Panc1 (cell line): ENCODE data around the gene ASB2. TPM values are rescaled to one million over a fixed set of nuclear protein-coding genes. Genes with fewer than 3 reads are reported as not detected.

Experiments used
- ATAC-seq: fragments of 200-7000 bp; cut with Tn5 transposase; 2 replicates; pipeline ENCODE4 v1.9.1; 2020; ENCODE audit warnings: mild to moderate bottlenecking, moderate library complexity
- BruUV-seq: library from RNA; stranded (reverse); fragments of 400-500 nt; replicated peaks from 2 replicates; lab custom pipeline; 2021; lab: Mats Ljungman, UMichigan
- CTCF ChIA-PET: fragments of 300-600 bp; sonication (Branson Sonifier 250); formaldehyde crosslinking; loops from one replicate; lab custom pipeline; 2022; ENCODE audit warnings: antibody characterized with exemption; lab: Charles Lee
- POLR2A ChIA-PET: fragments of 300-600 bp; sonication (Branson Sonifier 250); formaldehyde crosslinking; loops from one replicate; lab custom pipeline; 2022; ENCODE audit warnings: antibody characterized with exemption; lab: Charles Lee
- DNase-seq: peaks from one replicate; pipeline ENCODE4 v3.0.0-alpha.2; 2010; ENCODE audit warnings: low read depth, low spot score
- H3K27ac ChIP-seq: 2 replicates; pipeline ENCODE4 v1.5.1; 2011; ENCODE audit warnings: mild to moderate bottlenecking, low read length, inconsistent platforms
- H3K27me3 ChIP-seq: fragments of 200-500 bp; sonication (Bioruptor generic); 2 replicates; pipeline ENCODE4 v1.6.0; 2014; ENCODE audit warnings: low read length, inconsistent platforms; ENCODE audit not compliant: control insufficient read depth, insufficient read depth
- H3K36me3 ChIP-seq: fragments of 200-500 bp; sonication (Bioruptor generic); 2 replicates; pipeline ENCODE4 v1.5.1; 2014; ENCODE audit warnings: inconsistent platforms, mild to moderate bottlenecking, low read length, moderate library complexity; ENCODE audit not compliant: control insufficient read depth, insufficient read depth
- H3K4me1 ChIP-seq: 2 replicates; pipeline ENCODE4 v1.5.1; 2011; ENCODE audit warnings: inconsistent platforms, mild to moderate bottlenecking, low read length, moderate library complexity; ENCODE audit not compliant: control insufficient read depth, insufficient read depth
- H3K4me3 ChIP-seq, 2 experiments: 2 replicates each; pipeline ENCODE4 v1.5.1; 2011 to 2012; ENCODE audit warnings: low read depth in 2 of 2, low read length in 2 of 2, mild to moderate bottlenecking in 2 of 2, inconsistent platforms in 1 of 2, moderate library complexity in 1 of 2
- H3K9me3 ChIP-seq: fragments of 200-500 bp; sonication (Bioruptor generic); 2 replicates; pipeline ENCODE4 v1.5.1; 2014; ENCODE audit warnings: low read depth, mild to moderate bottlenecking, inconsistent platforms, low read length, moderate library complexity; ENCODE audit not compliant: control insufficient read depth, insufficient read depth
- CTCF ChIP-seq: fragments of 450-650 bp; IDR thresholded peaks from 2 replicates; pipeline ENCODE4 v1.5.1; 2017; ENCODE audit warnings: mild to moderate bottlenecking
- POLR2AphosphoS5 ChIP-seq: IDR thresholded peaks from 2 replicates; pipeline ENCODE4 v1.6.1; 2012; ENCODE audit warnings: mild to moderate bottlenecking, low read depth, low read length, moderate library complexity
- REST ChIP-seq, 2 experiments: IDR thresholded peaks; 2 replicates each; pipeline ENCODE4 v1.6.1; 2011 to 2012; ENCODE audit warnings: low read depth in 2 of 2, control low read depth in 1 of 2, low read length in 1 of 2, mild to moderate bottlenecking in 1 of 2, moderate library complexity in 1 of 2; ENCODE audit not compliant: insufficient read depth in 1 of 2
- SIN3A ChIP-seq: IDR thresholded peaks from 2 replicates; pipeline ENCODE4 v1.6.1; 2012; ENCODE audit warnings: low read depth, mild to moderate bottlenecking, low read length, moderate library complexity, borderline replicate concordance; ENCODE audit not compliant: insufficient read depth
- TCF7L2 ChIP-seq: IDR thresholded peaks from 2 replicates; pipeline ENCODE4 v1.6.1; 2011; ENCODE audit warnings: mild to moderate bottlenecking, low read depth, low read length, inconsistent platforms
- in situ Hi-C: cut with HindIII; loops from 2 replicates; pipeline ENCODE4 v1.10.0; 2016; ENCODE audit warnings: low sequenced_read_pairs, low pct_unique_long_range_greater_than_20kb
- intact Hi-C: fragments of 100-400 bp; cut with micrococcal nuclease; formaldehyde crosslinking; loops from one replicate; pipeline ENCODE4 v1.10.0; 2022; ENCODE audit not compliant: unreplicated experiment
- total RNA-seq: library from RNA; stranded (reverse); gene quantifications from one replicate; pipeline ENCODE4 v1.2.1, GENCODE V29; 2021; ENCODE audit not compliant: unreplicated experiment

The ASB2 gene
- total RNA-seq, 1 experiment from 2014 or later = 0.28 TPM

GRCh38 chr14:93980456-93981201, 4.3 kb upstream of the ASB2 start:
- in situ Hi-C loops (no loop called here), intact Hi-C loops (no loop called here)
- H3K36me3 ChIP-seq = no peaks in the 10 kb centered on the region
- TF ChIP-seq POLR2AphosphoS5 (no peak), REST (IDR thresholded peaks at IDR 0.05; ENCODE audit: insufficient read depth in 1 of 2, low read depth in 2 of 2, low read length in 1 of 2) (no peak), TCF7L2 (no peak), SIN3A (no peak), CTCF (no peak)
- BruUV-seq = no TSS peak
- no peaks in the 10 kb centered on the region for H3K27me3 ChIP-seq
- no peak overlapping the region for H3K27ac ChIP-seq
- no peak for DNase-seq
- POLR2A ChIA-PET = no interaction called here
- no peak overlapping the region for H3K4me3 ChIP-seq
- CTCF ChIA-PET = no interaction called here
- H3K4me1 ChIP-seq = peaks cover 7% of the 10 kb centered on the region
- no peaks in the 10 kb centered on the region for H3K9me3 ChIP-seq
- no peak for ATAC-seq

GRCh38 chr14:93978735-93979134, 2.4 kb upstream of the ASB2 start:
- Histone ChIP-seq H3K9me3 (no peaks in the 10 kb centered on the region), H3K27me3 (no peaks in the 10 kb centered on the region), H3K4me1 (no peaks in the 10 kb centered on the region), H3K36me3 (no peaks in the 10 kb centered on the region), H3K4me3 (no peak overlapping the region), H3K27ac (no peak overlapping the region)
- intact Hi-C loops = no loop called here
- in situ Hi-C loops = no loop called here
- no peak for ATAC-seq
- no peak for DNase-seq
- ChIA-PET POLR2A (no interaction called here), CTCF (interaction anchor here (0.6 kb wide), 1 partner anchor 148 kb away, joined by 3 read pairs; no protein-coding TSS in a partner anchor)
- no TSS peak for BruUV-seq
- TF ChIP-seq REST (IDR thresholded peaks at IDR 0.05; ENCODE audit: insufficient read depth in 1 of 2, low read depth in 2 of 2, low read length in 1 of 2) (no peak), TCF7L2 (no peak), POLR2AphosphoS5 (no peak), SIN3A (no peak), CTCF (no peak)
